HG03439 (cell line): ENCODE measurements around the gene HNRNPR.
"Not testable (repeated sequence)": the region's sequence is repeated elsewhere in the genome, so short reads cannot be mapped to it uniquely, and the experiment has no call there.

ENCODE experiments used
- ATAC-seq: cut with Tn5 transposase; IDR thresholded peaks from one replicate; pipeline ENCODE4 v1.9.1; 2021; ENCODE audit warnings: mild to moderate bottlenecking, moderate library complexity; ENCODE audit not compliant: unreplicated experiment

The HNRNPR gene

GRCh38 chr1:23257371-23257770 is 86.7 kb downstream of the HNRNPR start:
- ATAC-seq: not testable (repeated sequence)
